GM18505 (cell line): Measurements from ENCODE around the gene SLC45A3.
"Not testable (repeated sequence)": the region's sequence is repeated elsewhere in the genome, so short reads cannot be mapped to it uniquely, and the experiment has no call there.

Experiments
- ATAC-seq: cut with Tn5 transposase; IDR thresholded peaks from one replicate; pipeline ENCODE4 v1.9.1; 2021; ENCODE audit not compliant: unreplicated experiment
- POLR2A ChIP-seq: IDR thresholded peaks from 4 replicates; pipeline ENCODE4 v1.6.1; 2011; ENCODE audit warnings: borderline replicate concordance; ENCODE audit not compliant: insufficient read depth, insufficient read length; ENCODE audit errors: extremely low read depth

The SLC45A3 gene, protein sequence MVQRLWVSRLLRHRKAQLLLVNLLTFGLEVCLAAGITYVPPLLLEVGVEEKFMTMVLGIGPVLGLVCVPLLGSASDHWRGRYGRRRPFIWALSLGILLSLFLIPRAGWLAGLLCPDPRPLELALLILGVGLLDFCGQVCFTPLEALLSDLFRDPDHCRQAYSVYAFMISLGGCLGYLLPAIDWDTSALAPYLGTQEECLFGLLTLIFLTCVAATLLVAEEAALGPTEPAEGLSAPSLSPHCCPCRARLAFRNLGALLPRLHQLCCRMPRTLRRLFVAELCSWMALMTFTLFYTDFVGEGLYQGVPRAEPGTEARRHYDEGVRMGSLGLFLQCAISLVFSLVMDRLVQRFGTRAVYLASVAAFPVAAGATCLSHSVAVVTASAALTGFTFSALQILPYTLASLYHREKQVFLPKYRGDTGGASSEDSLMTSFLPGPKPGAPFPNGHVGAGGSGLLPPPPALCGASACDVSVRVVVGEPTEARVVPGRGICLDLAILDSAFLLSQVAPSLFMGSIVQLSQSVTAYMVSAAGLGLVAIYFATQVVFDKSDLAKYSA

GRCh38 chr1:205680073-205680851 is at the start of gene SLC45A3:
Gene SLC45A3, minus strand, starts transcription at chr1:205680509. Its CDS starts 15,853 bp downstream, at chr1:205664656.
- no peak for ATAC-seq
- TF ChIP-seq POLR2A, result no peak

DNA sequence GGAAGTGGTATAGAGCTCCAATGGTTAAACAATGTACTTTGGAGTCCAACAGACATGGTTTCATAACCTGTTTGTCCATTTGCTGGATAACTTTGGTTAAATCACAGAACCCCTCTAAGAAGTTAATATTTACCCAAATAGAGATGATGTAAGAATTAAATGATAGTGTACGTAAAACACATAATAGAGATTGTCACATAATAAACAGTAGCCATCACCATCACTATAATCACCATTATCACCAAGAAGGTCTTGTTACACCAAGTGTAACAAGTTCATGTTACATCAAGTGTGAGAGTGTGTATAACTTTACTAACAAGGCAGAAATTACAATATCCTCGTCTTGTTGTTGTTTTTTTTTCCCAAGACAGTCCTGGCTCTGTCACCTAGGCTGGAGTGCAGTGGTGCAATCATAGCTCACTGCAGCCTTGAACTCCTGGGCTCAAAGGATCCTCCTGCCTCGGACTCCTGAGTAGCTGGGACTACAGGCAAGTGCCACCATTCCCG is 46.4 kb upstream of the SLC45A3 start:
- no peak for ATAC-seq
- TF ChIP-seq POLR2A, result no peak

DNA sequence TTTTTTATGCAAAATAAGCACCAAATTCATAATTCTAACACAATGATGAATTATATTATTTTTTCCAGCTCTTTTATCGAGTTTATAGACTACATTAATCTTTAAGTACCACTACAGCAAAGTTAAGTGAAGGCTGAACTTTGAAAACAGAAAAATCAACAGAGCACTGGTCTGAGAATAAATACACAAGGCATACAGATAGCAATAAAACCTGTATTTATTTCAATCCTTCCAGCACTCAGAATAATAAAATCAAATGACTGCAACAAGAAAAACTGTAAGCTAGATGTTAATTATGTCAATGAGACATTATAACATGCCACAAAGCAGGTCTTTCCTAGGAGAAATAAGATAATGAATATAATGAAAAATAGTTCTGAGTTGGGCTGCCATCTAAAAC is 45.2 kb upstream of the SLC45A3 start:
- ATAC-seq, result no peak
- TF ChIP-seq POLR2A, result no peak

DNA sequence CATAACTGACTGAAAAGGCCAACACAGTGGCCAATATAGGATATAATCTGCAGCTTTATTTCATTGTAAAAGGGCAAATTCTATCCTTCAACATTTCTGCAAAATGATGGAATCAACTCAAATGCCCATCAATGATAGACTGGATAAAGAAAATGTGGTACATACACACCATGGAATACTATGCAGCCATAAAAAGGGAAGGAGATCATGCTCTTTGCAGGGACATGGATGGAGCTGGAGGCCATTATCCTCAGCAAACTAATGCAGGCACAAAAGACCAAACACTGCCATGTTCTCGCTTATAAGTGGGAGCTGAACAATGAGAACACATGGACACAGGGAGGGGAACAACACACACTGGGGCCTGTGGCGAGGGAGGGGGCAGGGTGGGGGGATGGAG is 40.4 kb upstream of the SLC45A3 start:
- ATAC-seq, result not testable (repeated sequence)

DNA sequence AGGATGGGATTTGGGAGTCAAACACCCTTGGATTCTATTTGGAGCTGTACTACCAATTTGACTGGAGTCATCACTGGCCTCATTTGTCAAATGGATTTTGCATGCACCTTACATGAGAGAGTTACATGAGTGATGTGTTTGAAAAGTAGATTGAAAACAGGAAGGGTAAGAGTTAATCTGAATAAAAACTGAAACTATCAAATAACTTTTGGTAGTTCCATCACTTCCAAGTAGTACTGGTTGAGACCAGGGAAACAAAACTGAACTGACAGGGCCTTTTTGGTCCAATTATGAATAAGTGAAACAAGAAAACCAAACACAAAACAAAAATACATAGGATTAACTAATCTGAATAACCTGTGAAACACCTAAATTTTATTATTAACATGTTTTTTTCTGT is 39.5 kb upstream of the SLC45A3 start:
- no peak for ATAC-seq
- no peak for TF ChIP-seq POLR2A

GRCh38 chr1:205719015-205719414 is 38.7 kb upstream of the SLC45A3 start:
- ATAC-seq, result no peak
- TF ChIP-seq POLR2A, result no peak

DNA sequence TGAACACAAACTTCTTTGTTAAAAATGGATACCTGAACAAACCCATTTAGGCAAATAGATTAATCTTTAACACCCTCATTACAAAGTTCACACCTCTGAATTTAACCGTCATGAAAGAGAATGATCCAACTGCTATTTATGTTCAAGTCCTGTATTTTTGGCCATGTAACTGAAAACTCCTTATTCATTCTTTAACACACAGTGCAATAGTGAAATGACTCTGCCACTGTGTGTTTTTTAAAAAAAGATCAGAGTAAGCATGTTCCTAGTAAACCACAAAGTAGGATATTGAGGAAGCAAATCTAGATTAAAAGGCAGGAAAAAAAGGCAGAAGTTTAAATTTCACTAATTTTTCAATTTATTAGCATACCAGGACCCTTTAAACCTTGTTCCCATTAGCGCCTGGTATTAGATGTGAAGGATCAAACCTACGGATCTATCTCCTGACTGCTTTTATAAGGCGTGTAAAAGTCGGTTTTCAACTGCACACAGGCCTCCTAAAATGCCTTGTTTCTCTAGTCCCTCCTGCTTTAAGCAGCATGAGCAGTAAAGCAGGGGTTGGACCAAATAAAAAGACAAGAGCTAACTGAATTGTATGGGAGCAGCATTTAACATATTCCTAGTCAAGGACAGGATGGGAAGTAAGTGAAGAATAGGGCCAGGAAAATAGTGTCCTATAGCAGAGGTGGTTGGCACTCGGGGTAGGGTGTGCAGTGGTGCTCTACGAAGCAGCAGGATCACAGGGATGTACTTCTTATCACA is 36.2 kb upstream of the SLC45A3 start:
- ATAC-seq, result no peak
- TF ChIP-seq POLR2A, result no peak

GRCh38 chr1:205715628-205716027 is 35.3 kb upstream of the SLC45A3 start:
- ATAC-seq, result no peak
- no peak for TF ChIP-seq POLR2A

- no peak for ATAC-seq
- no peak for TF ChIP-seq POLR2A
Measured at GRCh38 chr1:205714906-205715246, 34.6 kb upstream of the SLC45A3 start.

DNA sequence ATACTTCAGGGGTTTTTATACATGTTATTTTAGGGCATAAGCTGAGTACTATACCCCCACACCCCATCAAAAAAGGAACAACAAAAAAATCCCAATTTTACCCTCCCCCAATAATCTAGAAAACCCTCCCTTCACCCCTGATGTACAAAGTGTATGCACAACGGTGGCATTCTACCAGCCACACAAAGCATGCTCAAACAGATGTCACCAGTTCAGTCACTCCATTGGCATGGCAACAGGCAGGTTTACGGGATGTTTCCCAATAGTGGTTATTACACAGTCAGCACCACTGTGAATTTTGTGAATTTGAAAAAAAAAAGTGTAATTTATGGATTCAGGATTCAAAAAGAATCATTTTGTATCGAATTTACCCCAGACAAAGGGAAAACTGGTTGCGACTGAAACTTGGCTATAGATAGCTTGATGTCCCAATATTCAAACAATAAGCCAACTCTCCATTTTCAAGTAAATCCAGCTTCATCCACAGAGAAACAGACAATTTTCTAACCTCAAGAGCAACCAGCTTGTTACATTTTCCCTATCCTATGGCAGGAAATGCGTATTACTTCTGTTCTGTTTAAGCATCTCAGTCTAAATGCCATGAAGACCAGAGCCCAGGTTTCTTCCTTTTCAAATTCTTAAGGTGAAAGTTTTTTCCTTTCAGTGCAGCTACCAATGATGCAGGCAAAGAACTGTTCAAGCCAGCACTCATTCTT is 34.0 kb upstream of the SLC45A3 start:
- TF ChIP-seq POLR2A, result no peak
- no peak for ATAC-seq

DNA sequence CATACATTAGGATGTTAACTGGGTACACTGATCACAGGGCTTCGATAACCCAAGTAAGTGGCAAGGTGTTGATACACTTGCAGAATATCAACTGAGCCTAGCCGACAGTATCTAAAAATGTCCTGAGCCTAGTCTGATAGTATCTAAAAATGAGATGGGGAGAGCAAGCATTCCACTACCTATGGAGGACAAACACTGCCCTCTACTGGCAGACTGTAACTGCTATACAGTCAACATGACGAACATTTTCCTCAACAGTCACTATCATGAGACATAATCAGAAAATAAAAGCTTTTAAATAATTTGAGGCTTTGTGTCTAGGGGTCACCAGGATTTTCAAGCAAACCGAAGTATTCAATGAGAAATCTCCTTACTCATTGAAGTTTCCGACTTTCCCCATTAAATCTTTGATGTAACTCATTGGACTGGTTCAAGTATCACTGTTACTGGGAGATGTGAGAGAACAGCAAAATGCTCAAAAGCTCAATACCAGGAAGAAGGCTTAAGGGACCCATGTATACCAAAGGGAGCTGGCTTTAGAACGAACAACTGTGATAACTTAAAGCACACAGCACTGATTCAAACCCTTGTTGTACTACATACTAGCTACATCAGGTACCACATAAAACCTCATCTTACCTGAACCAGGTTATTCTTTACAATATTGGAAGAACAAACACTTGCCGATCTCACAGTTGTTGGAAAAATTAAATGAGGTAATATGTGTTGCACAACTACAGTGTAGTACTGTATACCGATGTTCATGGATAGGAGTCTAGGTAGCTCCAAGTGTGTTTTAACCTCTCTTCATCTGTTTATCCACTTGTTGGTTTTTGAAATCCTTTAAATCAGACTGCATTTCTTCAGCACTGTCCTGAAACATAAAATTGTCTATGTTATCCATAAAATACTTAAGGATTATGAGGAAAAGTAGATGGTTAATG is 31.1 kb upstream of the SLC45A3 start:
- no peak for ATAC-seq
- TF ChIP-seq POLR2A, result no peak
